Adrenal gland (tissue), 12 donors: ENCODE measurements around the gene ARHGAP10. TPM values are rescaled to one million over a fixed set of nuclear protein-coding genes. Genes with fewer than 3 reads are reported as not detected.

Source experiments
- DNase-seq, 7 donors: peaks; one replicate each; pipeline ENCODE4 v3.0.0-alpha.2; 2019 to 2020
- H3K27ac ChIP-seq, 5 donors: fragments of 200-600 bp; sonication (generic) in 4 of 5; 1 replicate in 3 of 5; 2 replicates in 2 of 5; pipeline versions ENCODE4 v1.5.1 to v1.8.0; 2016 to 2020; ENCODE audit warnings: mild to moderate bottlenecking in 1 of 5
- H3K27me3 ChIP-seq: fragments of 200-600 bp; 2 replicates; pipeline ENCODE4 v1.8.0; 2021
- H3K36me3 ChIP-seq, 2 donors: fragments of 200-600 bp; replicated peaks in 1 of 2; 1 replicate in 1 of 2; 2 replicates in 1 of 2; pipeline versions ENCODE4 v1.5.1 to v1.8.0; 2018 to 2022
- H3K4me1 ChIP-seq, 2 donors: fragments of 200-600 bp; replicated peaks in 1 of 2; 1 replicate in 1 of 2; 2 replicates in 1 of 2; pipeline versions ENCODE4 v1.5.1 to v1.8.0; 2018 to 2021
- H3K4me3 ChIP-seq, 4 donors: fragments of 200-600 bp; sonication (generic) in 3 of 4; one replicate each; pipeline ENCODE4 v1.5.1; 2016 to 2018
- H3K9me3 ChIP-seq, 3 donors: fragments of 200-600 bp; sonication (generic) in 1 of 3; replicated peaks in 1 of 3; 1 replicate in 2 of 3; 2 replicates in 1 of 3; pipeline versions ENCODE4 v1.5.1 to v1.8.0; 2016 to 2021
- POLR2A ChIP-seq, 2 donors: fragments of 450-650 bp; IDR thresholded peaks; one replicate each; pipeline ENCODE4 v1.6.1; 2017; ENCODE audit warnings: antibody characterized with exemption in 2 of 2, mild to moderate bottlenecking in 2 of 2, moderate library complexity in 1 of 2
- WGBS, 4 donors: extraction: QIAGEN DNeasy Blood & Tissue Kit in 2 of 4; methylation state at CpG; one replicate each; pipeline versions ENCODE4 v1.1.5 to v1.1.7; 2013 to 2017; 5-methylcytosine and 5-hydroxymethylcytosine counted together
- intact Hi-C, 2 donors: fragments of 100-400 bp; cut with DNase I; formaldehyde crosslinking; loops; one replicate each; pipeline versions ENCODE4 v1.14.1 to v1.15.0; 2022 to 2023
- polyA plus RNA-seq, 3 donors: library from polyadenylated mRNA; stranded (reverse); fragments of 200-250 nt in 2 of 3; fragments of 350-450 nt in 1 of 3; fragmentation: Illumina TruSeq in 1 of 3; extraction: RNeasy Lipid Tissue Mini Kit (QIAGEN cat#74804) in 1 of 3; gene quantifications; one replicate each; pipeline ENCODE4 v1.2.3, GENCODE V29; 2013 to 2014
- total RNA-seq, 9 donors: library from RNA; depleted of rRNA in 4 of 9; stranded (reverse); fragments of >200 nt in 4 of 9; fragments of 120-200 nt in 1 of 9; fragmentation: NEBNext Ultra II Directional in 1 of 9; extraction: Animal tissue kit (Norgen Biotek cat#: 25700) in 1 of 9; gene quantifications; one replicate each; pipeline versions ENCODE4 v1.1.0 to v1.2.4, GENCODE V29; 2013 to 2023
- TF ChIP-seq, protein P1 (sequence below), 6 experiments: fragments of 450-650 bp in 4 of 6; fragments of 200-600 bp in 2 of 6; sonication (generic) in 1 of 6; IDR thresholded peaks; 1 replicate in 5 of 6; 2 replicates in 1 of 6; pipeline versions ENCODE4 v1.5.1 to v1.8.0; 2016 to 2021; ENCODE audit warnings: antibody characterized with exemption in 6 of 6, mild to moderate bottlenecking in 2 of 6, moderate library complexity in 1 of 6
- donor health status: healthy with polysubstance abuse.
- donor health status: Bipolar disorder and iron deficiency.
- donor health status: DM: yes; HTN: yes; CAD: no.
- donor health status: DM: no; HTN: no; CAD: no.
- donor health status: DM: no; HTN: no; CAD: no.
- donor health status: DM: yes; HTN: yes; CAD: no.

ARHGAP10 gene
- total and polyA plus RNA-seq, 12 donors, result 7.0 to 40.8 (median 22.1) TPM

GRCh38 chr4:148068065-148068911 is 336.4 kb downstream of the ARHGAP10 start:
- 81 to 89% (median 87%) methylated on average over 10 to 13 of the region's 13 CpGs for WGBS, 4 donors
- H3K36me3 ChIP-seq, result peaks cover 0 to 12% of the 10 kb centered on the region in 2 donors
- H3K4me1 ChIP-seq, result no peaks in the 10 kb centered on the region
- no peaks in the 10 kb centered on the region for H3K27me3 ChIP-seq
- H3K9me3 ChIP-seq, result no peaks in the 10 kb centered on the region
- no peak for DNase-seq
- TF ChIP-seq POLR2A (IDR thresholded peaks at IDR 0.05), result no peak
- TF ChIP-seq, protein P1, sequence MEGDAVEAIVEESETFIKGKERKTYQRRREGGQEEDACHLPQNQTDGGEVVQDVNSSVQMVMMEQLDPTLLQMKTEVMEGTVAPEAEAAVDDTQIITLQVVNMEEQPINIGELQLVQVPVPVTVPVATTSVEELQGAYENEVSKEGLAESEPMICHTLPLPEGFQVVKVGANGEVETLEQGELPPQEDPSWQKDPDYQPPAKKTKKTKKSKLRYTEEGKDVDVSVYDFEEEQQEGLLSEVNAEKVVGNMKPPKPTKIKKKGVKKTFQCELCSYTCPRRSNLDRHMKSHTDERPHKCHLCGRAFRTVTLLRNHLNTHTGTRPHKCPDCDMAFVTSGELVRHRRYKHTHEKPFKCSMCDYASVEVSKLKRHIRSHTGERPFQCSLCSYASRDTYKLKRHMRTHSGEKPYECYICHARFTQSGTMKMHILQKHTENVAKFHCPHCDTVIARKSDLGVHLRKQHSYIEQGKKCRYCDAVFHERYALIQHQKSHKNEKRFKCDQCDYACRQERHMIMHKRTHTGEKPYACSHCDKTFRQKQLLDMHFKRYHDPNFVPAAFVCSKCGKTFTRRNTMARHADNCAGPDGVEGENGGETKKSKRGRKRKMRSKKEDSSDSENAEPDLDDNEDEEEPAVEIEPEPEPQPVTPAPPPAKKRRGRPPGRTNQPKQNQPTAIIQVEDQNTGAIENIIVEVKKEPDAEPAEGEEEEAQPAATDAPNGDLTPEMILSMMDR (IDR thresholded peaks at IDR 0.05), result no peak
- intact Hi-C loops, result no loop called here
- H3K27ac ChIP-seq, result no peak overlapping the region
- H3K4me3 ChIP-seq, result no peak overlapping the region

- Histone ChIP-seq H3K27me3 (no peaks in the 10 kb centered on the region), H3K4me3 (no peak overlapping the region), H3K36me3 (peaks cover 0 to 8% of the 10 kb centered on the region in 2 donors), H3K27ac (no peak overlapping the region), H3K4me1 (no peaks in the 10 kb centered on the region), H3K9me3 (no peaks in the 10 kb centered on the region)
- 90 to 95% (median 92%) methylated on average over 10 to 11 of the region's 11 CpGs for WGBS, 4 donors
- DNase-seq, result no peak
- intact Hi-C loops, result no loop called here
- TF ChIP-seq POLR2A (IDR thresholded peaks at IDR 0.05), result no peak
- TF ChIP-seq, protein P1 (IDR thresholded peaks at IDR 0.05), result no peak
Measured at GRCh38 chr4:148069086-148069894, 337.4 kb downstream of the ARHGAP10 start.

DNA sequence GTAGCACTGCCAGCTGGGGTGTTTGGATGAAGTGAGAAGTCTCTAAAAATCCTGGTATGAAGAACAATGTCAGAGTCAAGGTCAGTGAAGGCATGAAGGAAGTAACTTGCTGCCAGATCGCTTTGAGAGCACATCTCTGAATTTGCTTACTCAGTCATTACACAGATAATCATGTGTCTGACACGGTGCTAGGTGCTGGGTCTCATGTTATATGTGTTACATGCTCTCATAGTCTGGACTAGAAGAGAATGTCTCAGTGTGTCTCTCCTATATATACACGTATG is 337.9 kb downstream of the ARHGAP10 start:
- Histone ChIP-seq H3K9me3 (no peaks in the 10 kb centered on the region), H3K27me3 (no peaks in the 10 kb centered on the region), H3K27ac (no peak overlapping the region), H3K4me3 (no peak overlapping the region), H3K36me3 (peaks cover 0 to 8% of the 10 kb centered on the region in 2 donors), H3K4me1 (no peaks in the 10 kb centered on the region)
- WGBS, 4 donors, result 24 to 45% (median 38%) methylated on average over 2 to 3 of the region's 3 CpGs
- TF ChIP-seq POLR2A (IDR thresholded peaks at IDR 0.05), result no peak
- TF ChIP-seq, protein P1 (IDR thresholded peaks at IDR 0.05), result no peak
- peak in 2 of 7 donors; percentile 14 to 43 for DNase-seq
- intact Hi-C loops, result no loop called here

GRCh38 chr4:148071009-148071408 is 339.1 kb downstream of the ARHGAP10 start:
- H3K4me1 ChIP-seq, result no peaks in the 10 kb centered on the region
- H3K36me3 ChIP-seq, result peaks cover 0 to 8% of the 10 kb centered on the region in 2 donors
- no peak overlapping the region for H3K4me3 ChIP-seq
- H3K9me3 ChIP-seq, result no peaks in the 10 kb centered on the region
- 85 to 98% (median 95%) methylated on average over 4 of the region's 4 CpGs for WGBS, 4 donors
- no peak for DNase-seq
- no peaks in the 10 kb centered on the region for H3K27me3 ChIP-seq
- TF ChIP-seq, protein P1 (IDR thresholded peaks at IDR 0.05), result no peak
- no peak for TF ChIP-seq POLR2A (IDR thresholded peaks at IDR 0.05)
- no peak overlapping the region for H3K27ac ChIP-seq
- intact Hi-C loops, result no loop called here
